Inferior parietal cortex (tissue), 1 donor: ENCODE data around the gene UBE2Q1.

ENCODE experiments used
- DNase-seq: peaks from one replicate; pipeline ENCODE4 v3.0.0-alpha.2; 2016; ENCODE audit errors: extremely low spot score

The UBE2Q1 gene

GRCh38 chr1:154557939-154558719 is at the start of gene UBE2Q1:
UBE2Q1 (minus strand) TSS chr1:154558662; CDS start chr1:154558553, 109 bp downstream.
- no peak for DNase-seq

DNA sequence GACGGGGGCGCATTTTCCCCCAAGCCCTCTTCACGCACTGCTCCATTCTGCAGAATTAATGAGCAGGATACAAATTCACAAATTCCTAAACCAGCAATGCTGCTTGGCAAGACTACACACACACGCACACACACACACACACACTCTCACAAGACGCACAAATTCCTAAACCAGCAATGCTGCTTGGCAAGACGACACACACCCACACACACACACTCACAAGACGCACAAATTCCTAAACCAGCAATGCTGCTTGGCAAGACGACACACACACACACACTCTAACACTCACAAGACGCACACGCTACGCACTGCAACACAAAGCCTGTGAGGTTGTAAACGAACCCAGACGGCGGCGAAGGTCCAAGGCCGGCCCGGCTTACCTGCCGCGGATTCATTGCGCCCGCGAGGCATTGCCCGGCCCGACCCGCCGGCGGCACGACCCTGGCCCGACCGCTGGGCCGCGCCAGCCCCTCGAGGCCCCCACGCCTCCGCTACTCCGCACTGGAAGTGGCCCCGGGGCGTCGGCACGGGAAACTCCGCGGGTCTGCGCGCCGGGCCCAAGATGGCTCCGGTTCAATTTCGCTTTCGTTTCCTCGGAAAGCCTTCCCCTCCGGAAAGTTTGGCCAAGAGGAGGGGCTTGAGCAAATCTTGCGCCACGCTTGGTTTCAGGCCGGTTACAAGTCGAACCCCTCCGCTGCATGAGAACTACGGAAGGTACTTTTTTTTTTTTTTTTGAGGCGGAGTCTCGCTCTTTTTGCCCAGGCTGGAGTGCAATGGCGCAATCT is 49.3 kb upstream of the UBE2Q1 start, which contains the start of gene ADAR:
Gene ADAR (minus strand): TSS at position 578 of the 788 bp plus-strand sequence. CDS start 180 bp downstream, at position 398.
- DNase-seq, result peak; percentile 74

DNA sequence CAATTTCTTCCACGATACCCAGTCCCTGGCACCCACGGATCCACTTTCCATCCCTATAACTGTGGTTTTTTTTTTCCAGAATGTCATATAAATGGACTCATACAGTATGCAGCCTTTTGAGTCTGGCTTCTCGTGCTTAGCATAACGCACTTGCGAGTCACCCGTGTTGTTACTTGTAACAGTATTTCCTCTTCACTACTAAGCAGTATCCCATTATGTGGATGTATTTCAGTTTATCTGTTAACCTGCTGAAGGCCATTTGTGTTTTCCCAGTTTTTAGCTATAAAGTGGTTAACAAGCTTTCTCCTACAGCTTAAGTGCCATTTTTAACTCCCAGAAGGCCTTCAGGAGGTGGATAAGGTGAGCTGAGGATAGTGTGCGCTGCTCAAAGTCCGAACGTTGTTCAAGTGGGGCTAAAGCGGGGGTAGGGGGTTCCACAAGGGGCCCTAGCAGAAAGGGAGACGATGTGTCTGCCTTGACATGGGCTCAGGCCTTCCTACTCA is 48.7 kb upstream of the UBE2Q1 start:
- DNase-seq, result no peak

- no peak for DNase-seq
These were observed 47.1 kb upstream of the UBE2Q1 start for GRCh38 chr1:154605534-154605933.

- DNase-seq, result no peak
These were observed 44.9 kb upstream of the UBE2Q1 start for GRCh38 chr1:154603317-154603716.

DNA sequence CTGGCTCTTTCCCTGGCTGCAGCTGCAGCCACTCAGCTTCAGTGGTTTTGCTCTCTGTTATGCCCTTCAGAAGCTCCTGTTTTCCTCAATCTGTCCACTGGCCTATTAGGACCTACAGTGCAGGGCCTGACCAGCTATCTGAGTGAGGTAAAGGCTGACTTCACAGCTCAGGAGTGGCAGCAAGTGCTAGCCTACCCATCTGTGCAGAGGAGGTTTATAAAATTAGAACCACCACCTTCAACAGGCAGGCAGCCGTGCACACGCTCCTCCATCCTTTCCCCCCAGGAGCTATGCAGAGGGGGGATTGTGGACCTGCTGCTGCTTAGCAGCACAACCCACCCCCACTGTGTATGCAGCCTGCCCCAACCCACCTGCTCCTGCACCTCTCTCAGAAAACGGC is 41.2 kb upstream of the UBE2Q1 start:
- DNase-seq, result no peak

- DNase-seq, result peak; percentile 38
These were observed 40.6 kb upstream of the UBE2Q1 start for GRCh38 chr1:154598871-154599635.

- DNase-seq, result no peak
These were observed 37.2 kb upstream of the UBE2Q1 start for GRCh38 chr1:154595621-154596020.

- DNase-seq, result no peak
These were observed 36.3 kb upstream of the UBE2Q1 start for GRCh38 chr1:154594811-154595210.

- DNase-seq, result no peak
These were observed 34.9 kb upstream of the UBE2Q1 start for GRCh38 chr1:154593390-154593789.

DNA sequence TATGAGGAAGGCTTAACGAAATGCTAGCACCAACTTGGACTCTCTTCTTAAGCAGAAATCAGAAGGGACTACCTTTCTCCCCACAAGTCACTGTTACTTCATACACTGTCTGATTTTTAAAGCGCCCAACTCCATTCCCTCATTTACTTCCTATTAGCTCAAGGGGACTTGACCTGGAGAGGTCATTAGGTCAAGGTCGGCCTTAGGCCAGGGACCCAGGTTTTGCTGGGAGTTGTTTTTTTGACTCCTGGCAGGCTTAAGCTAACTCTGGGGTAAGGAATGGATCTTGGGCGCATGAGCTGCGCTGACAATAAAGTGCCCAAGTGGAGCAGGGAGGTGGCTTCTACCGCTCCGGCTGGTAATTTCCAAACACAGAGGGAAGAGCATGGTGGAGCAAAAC is 32.7 kb upstream of the UBE2Q1 start:
- no peak for DNase-seq

GRCh38 chr1:154590756-154591155 is 32.3 kb upstream of the UBE2Q1 start:
- no peak for DNase-seq

DNA sequence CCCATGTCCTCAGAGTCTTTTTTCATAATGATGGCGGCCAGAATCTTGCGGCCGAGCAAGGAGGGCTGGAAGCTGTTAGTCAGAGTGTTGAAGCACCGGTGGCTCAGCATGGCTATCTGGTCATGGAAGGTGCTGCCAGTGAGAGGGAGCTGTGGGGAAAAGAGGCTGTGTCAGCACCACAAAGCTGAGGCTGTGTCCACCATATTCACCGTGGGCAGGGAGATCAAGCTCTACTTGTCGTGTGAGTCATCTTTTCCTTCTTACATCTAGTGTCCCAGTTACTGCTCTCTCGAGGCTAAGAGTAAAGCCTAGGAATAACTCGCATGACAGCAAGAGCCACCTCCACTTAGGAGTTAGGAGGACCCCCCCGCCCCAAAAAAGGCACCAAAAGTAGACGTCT is 31.3 kb upstream of the UBE2Q1 start:
- no peak for DNase-seq

GRCh38 chr1:154586641-154587040 is 28.2 kb upstream of the UBE2Q1 start:
- no peak for DNase-seq

GRCh38 chr1:154586231-154586630 is 27.8 kb upstream of the UBE2Q1 start:
- DNase-seq, result no peak

- no peak for DNase-seq
These were observed 26.0 kb upstream of the UBE2Q1 start for GRCh38 chr1:154584267-154584994.

DNA sequence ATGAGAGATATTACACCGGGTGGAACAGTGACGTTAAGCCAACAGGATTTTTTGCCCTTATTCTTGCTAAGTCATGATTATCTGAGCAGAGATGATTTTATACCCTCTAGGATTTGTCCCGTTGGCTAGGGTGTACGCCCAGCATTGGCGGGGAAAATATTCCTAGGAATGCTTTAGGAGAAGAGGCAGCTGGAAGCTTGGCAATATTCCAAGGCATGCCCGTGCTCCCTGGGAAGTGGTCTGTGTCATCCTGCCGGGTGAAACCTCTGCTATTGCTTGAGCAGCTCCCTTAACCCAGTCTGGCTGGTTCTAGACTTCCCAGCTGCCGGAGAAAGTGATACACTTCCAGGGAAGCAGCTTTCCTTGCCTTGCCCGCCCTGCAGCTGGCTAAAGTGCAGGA is 25.3 kb upstream of the UBE2Q1 start:
- no peak for DNase-seq

DNA sequence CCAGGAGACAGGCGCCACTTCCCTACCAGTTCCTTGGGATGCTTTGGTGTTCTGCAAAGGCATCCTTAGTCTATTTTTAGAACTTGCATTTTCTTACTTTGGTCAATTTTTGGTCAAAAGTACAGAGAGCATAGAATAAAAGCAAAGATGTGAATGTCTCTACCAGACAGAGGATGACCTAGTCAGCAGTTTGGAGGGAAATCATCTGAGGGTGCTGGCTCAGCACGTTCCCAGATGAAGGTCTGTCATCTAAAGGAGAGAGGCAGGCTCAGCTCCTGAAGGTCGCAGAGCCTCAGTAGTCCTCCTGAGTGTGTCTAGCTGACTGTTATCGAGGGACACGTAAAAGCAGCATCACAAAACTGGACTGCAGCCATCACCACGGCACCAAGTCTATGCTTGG is 24.4 kb upstream of the UBE2Q1 start:
- no peak for DNase-seq

- DNase-seq, result no peak
These were observed 23.3 kb upstream of the UBE2Q1 start for GRCh38 chr1:154581766-154582165.

GRCh38 chr1:154579374-154579773 is 20.9 kb upstream of the UBE2Q1 start:
- no peak for DNase-seq

DNA sequence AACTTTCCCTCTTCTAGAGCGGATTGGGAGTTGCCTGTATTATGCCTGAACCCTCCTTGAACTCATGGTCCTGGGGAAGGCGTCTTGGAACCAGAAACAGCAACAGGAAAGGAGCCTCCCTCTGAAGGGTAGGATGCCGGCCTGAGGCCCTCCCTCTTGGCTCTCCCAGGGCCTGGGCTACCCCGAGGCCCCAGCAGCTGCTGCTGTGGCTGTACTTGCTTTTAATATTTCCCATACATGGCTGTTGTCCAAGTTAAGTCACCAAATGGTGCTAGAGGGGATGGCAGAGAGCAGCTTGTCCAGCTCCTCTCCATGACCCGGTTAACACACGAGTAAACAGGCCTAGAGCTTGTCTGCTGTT is 19.6 kb upstream of the UBE2Q1 start:
- DNase-seq, result no peak
